HTERT RPE-1 (cell line): ENCODE data around the gene MAMLD1.

Experiments
- in situ Hi-C: fragments of 300-500 bp; cut with MboI; formaldehyde crosslinking; loops from 4 replicates; pipeline ENCODE4 v1.14.3; 2020; ENCODE audit warnings: low sequenced_read_pairs

Gene MAMLD1

GRCh38 chrX:150456941-150457340, 93.8 kb downstream of the MAMLD1 start:
- in situ Hi-C loops = no loop called here

GRCh38 chrX:150459196-150459595, 96.1 kb downstream of the MAMLD1 start:
- in situ Hi-C loops = no loop called here

DNA sequence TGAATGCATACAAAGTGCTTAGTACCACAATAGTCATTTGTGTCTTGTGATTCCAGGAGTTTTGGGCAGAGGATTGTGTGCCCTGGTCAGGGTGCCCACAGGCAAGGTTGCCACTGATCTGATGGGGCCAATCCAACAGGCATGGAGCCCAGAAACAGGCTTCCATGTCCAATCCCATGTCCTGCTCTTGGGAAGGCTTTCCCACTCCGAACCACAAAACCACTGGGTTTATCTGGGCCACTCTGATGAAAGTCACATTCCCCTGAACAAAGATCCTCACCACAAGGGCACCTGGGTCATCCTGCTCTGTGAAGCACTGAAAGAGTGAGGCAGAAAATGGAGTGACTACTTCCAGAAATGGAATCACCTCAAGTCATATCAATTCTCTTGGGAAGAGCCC, 96.9 kb downstream of the MAMLD1 start:
- in situ Hi-C loops = no loop called here

DNA sequence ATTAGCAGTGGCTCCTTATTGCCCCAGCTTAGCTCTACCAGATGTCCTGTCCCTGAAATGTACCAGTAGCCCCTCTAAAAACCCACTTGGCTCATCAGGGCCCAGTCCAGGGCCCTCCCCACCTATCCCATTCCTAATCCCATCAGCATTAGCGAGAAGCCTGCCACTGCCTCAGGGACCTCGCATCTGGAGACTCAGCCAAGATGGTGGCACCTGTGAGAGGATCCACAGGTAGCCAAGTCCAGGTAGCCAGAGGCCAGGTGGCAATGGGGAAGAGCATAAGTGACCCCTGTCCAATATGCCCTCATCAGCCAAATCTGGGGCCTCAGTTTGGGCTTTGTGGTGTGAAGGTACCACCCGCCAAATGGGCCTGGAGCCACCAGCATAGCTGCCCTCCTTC, 97.7 kb downstream of the MAMLD1 start:
- in situ Hi-C loops = no loop called here

DNA sequence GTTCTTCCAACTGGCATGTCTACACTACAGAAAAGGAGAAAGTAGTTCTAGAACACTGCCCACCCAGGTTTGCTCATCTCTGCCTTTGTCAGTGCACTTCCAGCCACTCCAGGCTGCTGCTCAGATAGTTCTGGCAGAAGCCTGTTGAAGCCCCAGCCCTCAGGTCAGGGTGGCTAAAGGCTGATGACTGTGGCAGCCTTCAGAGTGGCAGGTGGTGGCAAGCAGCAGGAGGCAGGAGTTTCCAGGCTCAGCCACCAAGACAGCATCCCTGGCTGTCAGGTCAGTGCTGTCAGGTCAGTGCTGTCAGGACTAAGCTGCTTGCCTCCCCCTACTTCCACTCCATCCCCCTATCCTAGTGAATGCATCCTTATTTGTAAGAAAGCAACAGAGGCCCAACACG, 100.4 kb downstream of the MAMLD1 start:
- in situ Hi-C loops = no loop called here

DNA sequence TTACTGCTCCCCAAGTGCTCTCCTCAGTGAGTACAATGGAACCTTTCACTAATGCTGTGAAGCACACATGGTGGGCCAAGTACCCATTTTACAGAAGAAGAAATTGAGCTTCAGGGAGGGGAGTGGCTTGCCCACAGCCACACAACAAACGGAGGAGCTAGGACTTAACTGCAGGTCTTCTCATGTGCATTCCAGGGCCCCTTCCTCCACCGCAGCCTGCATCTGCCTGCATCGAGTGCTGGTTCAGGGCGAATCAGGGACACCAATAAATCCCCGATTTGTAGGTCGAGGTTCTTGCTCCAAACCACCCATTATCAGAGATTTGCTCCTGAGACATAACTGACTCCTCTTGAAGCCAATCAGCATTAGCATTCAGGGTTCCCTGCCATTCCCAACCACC, 100.9 kb downstream of the MAMLD1 start:
- in situ Hi-C loops = no loop called here

DNA sequence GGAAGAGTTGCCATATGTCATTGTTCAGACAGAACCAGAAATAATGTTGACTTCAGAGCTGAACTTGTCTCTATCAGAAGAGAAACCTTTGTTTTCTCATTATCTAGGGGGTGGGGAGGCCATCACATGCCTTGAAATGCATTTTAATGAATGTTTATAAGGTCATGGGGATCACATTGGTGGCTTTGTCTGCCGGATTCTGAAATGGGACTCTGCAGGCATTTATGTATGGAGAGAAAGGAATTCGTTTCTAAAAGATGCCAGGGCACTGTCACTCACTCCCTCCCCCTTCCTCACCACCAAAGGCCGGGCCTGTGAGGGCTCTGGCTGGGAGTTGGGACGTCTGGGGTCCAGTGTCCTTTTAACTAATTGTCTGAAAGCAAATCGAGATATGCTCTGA, 102.2 kb downstream of the MAMLD1 start:
- in situ Hi-C loops = no loop called here

GRCh38 chrX:150465881-150466775, 103.0 kb downstream of the MAMLD1 start:
- in situ Hi-C loops = no loop called here

DNA sequence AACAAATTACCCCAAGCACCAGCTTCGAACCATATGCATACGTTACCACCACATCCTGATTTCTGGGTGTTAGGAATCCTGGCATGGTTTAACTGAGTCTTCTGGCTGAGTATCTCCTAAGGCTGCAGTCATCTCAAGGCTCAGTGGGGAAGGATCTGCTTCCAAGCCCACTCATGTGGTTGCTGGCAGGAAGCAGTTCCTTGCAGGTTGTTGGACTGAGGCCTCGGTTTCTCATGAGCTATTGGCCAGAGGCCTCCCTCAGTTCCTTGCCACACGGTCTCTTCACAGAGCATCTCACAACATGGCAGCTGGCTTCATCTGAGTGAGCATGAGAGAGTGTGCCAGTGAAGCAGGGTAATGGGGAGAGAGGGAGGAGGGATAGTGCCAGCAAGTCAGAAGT, 109.2 kb downstream of the MAMLD1 start:
- in situ Hi-C loops = no loop called here

DNA sequence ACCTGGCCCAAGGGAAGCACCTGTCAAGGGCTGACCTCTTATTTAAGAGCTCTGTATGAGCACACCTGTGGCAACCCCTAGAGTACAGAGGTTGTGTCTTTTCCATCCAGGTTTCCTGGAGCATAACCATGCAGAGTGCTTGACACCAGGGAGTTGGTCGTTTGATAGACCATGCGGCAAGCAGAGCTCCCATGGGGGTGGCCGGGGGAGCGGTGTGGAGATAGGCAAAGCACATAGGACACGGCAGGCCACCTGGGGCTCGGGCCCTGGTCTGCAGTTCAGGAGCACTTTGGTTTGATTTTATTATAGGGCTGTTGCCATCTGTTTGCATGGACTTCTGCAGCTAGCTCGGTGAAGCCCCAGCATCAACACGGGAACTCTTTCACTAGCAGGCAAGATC, 110.3 kb downstream of the MAMLD1 start:
- in situ Hi-C loops = no loop called here

- in situ Hi-C loops = no loop called here
Measured at GRCh38 chrX:150475461-150475860, 112.3 kb downstream of the MAMLD1 start.

DNA sequence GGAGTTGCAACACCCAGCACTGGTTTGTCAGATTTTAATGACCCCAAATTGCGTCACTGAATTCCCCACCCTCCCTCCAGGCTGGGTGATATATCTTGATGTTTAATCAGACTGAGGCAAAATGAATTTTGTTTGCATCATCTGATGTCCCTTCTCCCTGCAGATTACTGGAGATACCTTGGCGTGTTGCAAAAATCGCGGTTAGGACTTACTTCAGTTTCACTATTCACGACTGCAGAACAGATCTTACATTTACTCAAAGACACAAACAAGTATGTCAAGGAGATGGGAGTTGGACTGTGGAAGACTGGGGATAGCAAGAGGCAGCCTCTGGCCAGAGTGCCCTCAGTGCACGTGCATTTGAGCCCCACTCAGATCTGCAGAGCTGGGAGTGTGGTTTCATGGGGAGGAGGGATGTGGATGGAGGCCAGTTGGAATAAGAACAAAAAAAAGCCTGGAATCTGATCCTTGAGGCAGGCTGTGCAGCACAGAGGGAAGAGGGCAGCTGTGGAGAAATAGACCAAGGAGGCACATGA, 113.1 kb downstream of the MAMLD1 start:
- in situ Hi-C loops = no loop called here

- in situ Hi-C loops = no loop called here
Measured at GRCh38 chrX:150477371-150477770, 114.3 kb downstream of the MAMLD1 start.

DNA sequence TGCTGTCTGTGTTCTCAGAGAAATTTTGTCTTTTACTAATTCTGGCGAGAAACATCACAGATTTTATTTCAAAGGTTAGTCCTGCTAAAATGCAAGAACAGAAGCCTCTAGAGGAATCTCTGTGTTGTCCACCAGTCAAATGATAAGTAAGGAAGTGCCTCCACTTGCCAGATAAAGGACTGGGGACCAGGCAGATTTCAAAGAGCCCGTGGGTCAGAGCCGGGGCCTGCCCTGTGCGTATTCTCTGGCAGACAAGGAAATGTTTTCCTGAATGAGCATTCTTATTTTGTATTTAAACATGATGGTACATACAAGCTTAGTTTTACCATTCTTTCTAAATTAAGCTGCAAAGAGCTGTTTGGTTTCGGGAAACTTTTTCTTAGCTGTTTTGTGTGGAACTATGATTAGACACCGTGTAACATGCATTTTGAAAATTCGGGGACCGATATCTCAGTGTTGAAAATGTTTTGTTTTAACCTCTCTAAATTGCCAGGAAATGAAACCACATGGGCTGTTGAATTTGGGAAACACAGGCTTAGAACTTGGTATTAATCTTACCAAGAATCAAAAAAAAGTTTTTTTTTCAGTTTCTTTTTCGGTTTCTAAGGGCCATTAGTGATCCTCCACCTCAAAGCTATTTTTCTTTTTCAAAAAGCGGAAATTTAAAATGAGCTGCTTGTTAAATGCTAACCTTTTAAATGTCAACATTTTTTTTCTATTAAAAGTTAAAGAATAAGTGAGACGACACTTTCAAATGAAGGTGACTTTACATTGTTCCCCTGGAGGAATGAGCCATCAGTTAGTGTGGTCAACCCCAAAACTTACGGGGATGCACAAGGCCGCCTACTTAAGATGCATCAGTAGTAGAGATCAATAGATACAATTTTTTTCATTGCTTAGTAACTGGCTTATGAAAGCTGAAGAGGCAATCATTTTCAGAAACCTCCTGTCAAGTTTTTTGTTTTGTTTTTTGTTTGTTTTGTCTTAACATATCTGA, 115.7 kb downstream of the MAMLD1 start:
- in situ Hi-C loops = no loop called here

GRCh38 chrX:150482537-150483206, 119.6 kb downstream of the MAMLD1 start:
- in situ Hi-C loops = no loop called here

DNA sequence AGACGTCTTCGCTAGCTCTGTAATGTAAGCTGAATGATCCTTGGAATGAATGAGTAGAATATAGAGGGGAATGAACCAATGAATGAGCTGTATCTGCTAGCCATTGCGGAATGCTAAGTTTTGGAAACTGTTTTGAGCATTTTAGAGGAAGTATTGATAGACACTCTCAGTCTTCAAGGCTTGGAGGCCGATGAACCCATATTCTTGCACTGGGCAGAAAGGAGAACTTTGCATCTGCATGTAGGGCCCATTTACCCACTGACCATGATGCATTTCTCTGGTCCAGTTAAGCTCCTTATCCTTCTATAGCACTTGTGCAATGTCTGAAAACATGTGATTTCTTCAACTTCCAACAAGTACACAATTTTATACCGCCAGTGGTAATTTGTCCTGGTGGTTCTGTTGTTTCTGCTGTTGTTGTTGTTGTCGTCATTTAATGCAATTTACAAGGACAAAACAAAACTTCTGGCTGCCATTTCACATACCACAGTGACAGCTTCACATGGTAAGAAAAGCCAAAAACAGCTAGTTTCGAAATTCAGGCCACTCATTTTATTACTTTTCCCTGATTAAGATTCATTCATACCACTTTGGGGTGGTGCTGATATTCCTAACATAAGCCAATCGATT, 120.4 kb downstream of the MAMLD1 start:
- in situ Hi-C loops = no loop called here

DNA sequence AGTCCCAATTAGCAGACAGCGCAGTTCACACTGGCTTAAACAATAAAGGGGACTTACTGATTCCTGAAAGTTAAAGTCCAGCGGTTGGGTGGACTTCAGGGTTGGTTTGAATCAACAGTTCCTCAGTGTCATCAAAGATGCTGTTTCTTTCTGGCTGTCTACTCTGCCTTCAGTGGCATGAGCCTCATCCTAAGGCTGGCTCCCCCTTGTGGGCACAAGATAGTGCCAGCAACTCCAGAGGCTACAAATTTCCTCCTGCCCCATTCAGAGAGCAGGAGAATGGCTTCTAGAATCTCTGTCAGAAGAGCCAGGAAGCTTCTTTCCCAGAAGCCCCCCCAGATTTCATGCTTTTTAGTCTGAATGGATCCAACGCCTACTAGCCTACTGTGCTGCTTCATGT, 122.9 kb downstream of the MAMLD1 start:
- in situ Hi-C loops = no loop called here

- in situ Hi-C loops = no loop called here
Measured at GRCh38 chrX:150487369-150488094, 124.4 kb downstream of the MAMLD1 start.

DNA sequence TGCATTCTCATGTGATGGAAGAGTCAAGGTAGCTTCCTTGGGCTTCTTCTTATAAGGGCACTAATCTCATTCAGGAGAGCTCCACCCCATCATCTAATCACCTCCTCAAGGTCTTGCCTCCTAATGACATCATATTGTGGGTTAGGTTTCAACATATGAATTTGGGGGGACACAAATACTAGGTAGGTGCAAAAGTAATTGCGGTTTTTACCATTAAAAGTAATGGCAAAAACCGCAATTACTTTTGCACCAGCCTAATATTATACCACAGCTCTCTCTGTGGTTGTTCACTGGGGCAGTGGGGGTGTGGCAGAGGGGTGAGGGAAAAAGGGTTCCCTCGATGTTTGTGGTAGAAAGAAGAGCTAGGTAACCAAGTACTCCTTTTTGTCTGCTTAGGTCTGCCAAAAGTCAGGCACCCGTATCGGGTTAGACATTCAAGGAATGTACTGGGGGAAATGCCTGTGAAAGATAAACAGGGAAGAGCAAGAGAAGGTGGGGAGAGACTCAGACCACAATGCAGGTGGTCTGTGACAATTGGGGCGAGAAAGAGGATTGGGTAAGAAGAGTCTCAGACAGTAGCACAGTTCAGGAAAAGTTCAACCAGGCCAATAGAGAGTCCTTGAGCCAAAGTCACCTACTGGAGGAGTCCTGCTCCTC, 126.4 kb downstream of the MAMLD1 start:
- in situ Hi-C loops = no loop called here
